ENCODE data around the gene BLMH.

DNA sequence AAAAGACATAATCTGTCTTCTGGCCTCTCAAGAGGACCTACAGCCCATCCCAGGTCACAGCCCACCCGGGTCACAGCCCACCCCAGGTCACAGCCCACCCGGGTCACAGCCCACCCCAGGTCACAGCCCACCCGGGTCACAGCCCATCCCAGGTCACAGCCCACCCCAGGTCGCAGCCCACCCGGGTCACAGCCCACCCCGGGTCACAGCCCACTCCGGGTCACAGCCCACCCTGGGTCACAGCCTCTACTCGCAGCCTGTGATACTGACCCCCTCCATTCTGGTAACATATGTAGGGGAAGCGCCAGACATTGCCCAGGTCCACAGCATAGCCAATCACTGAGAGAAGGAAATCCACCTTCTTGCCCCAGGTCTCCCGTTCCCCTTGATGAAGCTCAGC is 70.4 kb downstream of the BLMH start:
- TF ChIP-seq, protein P1, sequence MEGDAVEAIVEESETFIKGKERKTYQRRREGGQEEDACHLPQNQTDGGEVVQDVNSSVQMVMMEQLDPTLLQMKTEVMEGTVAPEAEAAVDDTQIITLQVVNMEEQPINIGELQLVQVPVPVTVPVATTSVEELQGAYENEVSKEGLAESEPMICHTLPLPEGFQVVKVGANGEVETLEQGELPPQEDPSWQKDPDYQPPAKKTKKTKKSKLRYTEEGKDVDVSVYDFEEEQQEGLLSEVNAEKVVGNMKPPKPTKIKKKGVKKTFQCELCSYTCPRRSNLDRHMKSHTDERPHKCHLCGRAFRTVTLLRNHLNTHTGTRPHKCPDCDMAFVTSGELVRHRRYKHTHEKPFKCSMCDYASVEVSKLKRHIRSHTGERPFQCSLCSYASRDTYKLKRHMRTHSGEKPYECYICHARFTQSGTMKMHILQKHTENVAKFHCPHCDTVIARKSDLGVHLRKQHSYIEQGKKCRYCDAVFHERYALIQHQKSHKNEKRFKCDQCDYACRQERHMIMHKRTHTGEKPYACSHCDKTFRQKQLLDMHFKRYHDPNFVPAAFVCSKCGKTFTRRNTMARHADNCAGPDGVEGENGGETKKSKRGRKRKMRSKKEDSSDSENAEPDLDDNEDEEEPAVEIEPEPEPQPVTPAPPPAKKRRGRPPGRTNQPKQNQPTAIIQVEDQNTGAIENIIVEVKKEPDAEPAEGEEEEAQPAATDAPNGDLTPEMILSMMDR (conservative IDR thresholded peaks at IDR 0.05 in 1 of 2, IDR thresholded peaks at IDR 0.05 in 1 of 2; ENCODE audit: extremely low read depth in 1 of 2, insufficient read depth in 1 of 2, low read depth in 1 of 2, low read length in 2 of 2): no peak
- TF ChIP-seq EZH2 (IDR thresholded peaks at IDR 0.05; ENCODE audit: borderline replicate concordance, low read length): no peak
